ENCODE data around the gene ARID1B.

GRCh38 chr6:157186785-157187181 is 409.6 kb downstream of the ARID1B start:
- TF ChIP-seq EZH2phosphoT487 (IDR thresholded peaks at IDR 0.05; ENCODE audit: low read length) (no peak), CTCF (IDR thresholded peaks at IDR 0.05; ENCODE audit: low read length) (no peak)

Measured in MM.1S (cell line).